ENCODE measurements around the gene OCEL1. TPM values are rescaled to one million over a fixed set of nuclear protein-coding genes. Genes with fewer than 3 reads are reported as not detected.

Gene OCEL1
- total RNA-seq, 1 experiment from 2014 or later: 5.3 TPM

Other genes starting within 250 kb of the OCEL1 start
- 0.08 and 0.34 TPM in 2 replicates for gene CPAMD8, start 199.4 kb upstream of the OCEL1 start, total RNA-seq (2014; rRNA removed; shearing (Covaris generic))
- 22.9 and 23.9 TPM in 2 replicates for gene HAUS8, start 150.8 kb upstream of the OCEL1 start, total RNA-seq (2014; rRNA removed; shearing (Covaris generic))
- 47.7 and 48.4 TPM in 2 replicates for gene MYO9B, start 150.4 kb upstream of the OCEL1 start, total RNA-seq (2014; rRNA removed; shearing (Covaris generic))
- gene USE1, start 10.9 kb upstream of the OCEL1 start, total RNA-seq (2014; rRNA removed; shearing (Covaris generic)): 9.9 and 11.0 TPM in 2 replicates
- gene NR2F6, start 19.7 kb downstream of the OCEL1 start, total RNA-seq (2014; rRNA removed; shearing (Covaris generic)): 41.0 and 42.0 TPM in 2 replicates
- 0.04 TPM in 1 of 2 replicates, not detected in the other for gene USHBP1, start 38.5 kb downstream of the OCEL1 start, total RNA-seq (2014; rRNA removed; shearing (Covaris generic))
- 96.0 and 98.5 TPM in 2 replicates for gene BABAM1, start 41.2 kb downstream of the OCEL1 start, total RNA-seq (2014; rRNA removed; shearing (Covaris generic))
- 0.49 and 0.66 TPM in 2 replicates for gene ANKLE1, start 55.7 kb downstream of the OCEL1 start, total RNA-seq (2014; rRNA removed; shearing (Covaris generic))
- 26.4 and 27.2 TPM in 2 replicates for gene ABHD8, start 77.2 kb downstream of the OCEL1 start, total RNA-seq (2014; rRNA removed; shearing (Covaris generic))
- gene MRPL34, start 79.6 kb downstream of the OCEL1 start, total RNA-seq (2014; rRNA removed; shearing (Covaris generic)): 68.5 and 69.0 TPM in 2 replicates
- gene DDA1, start 83.3 kb downstream of the OCEL1 start, total RNA-seq (2014; rRNA removed; shearing (Covaris generic)): 34.2 and 37.5 TPM in 2 replicates
- 2.7 and 3.0 TPM in 2 replicates for gene ANO8, start 108.6 kb downstream of the OCEL1 start, total RNA-seq (2014; rRNA removed; shearing (Covaris generic))
- gene GTPBP3, start 111.3 kb downstream of the OCEL1 start, total RNA-seq (2014; rRNA removed; shearing (Covaris generic)): 27.6 and 31.2 TPM in 2 replicates
- not detected in 2 replicates for gene PLVAP, start 151.1 kb downstream of the OCEL1 start, total RNA-seq (2014; rRNA removed; shearing (Covaris generic))
- gene CCDC194, start 168.0 kb downstream of the OCEL1 start, total RNA-seq (2014; rRNA removed; shearing (Covaris generic)): not detected in 2 replicates
- 19.9 and 20.6 TPM in 2 replicates for gene BST2, start 179.4 kb downstream of the OCEL1 start, total RNA-seq (2014; rRNA removed; shearing (Covaris generic))
- 34.4 and 41.2 TPM in 2 replicates for gene MVB12A, start 193.8 kb downstream of the OCEL1 start, total RNA-seq (2014; rRNA removed; shearing (Covaris generic))
- 0.10 TPM in 1 of 2 replicates, not detected in the other for gene TMEM221, start 222.4 kb downstream of the OCEL1 start, total RNA-seq (2014; rRNA removed; shearing (Covaris generic))
- gene NXNL1, start 234.7 kb downstream of the OCEL1 start, total RNA-seq (2014; rRNA removed; shearing (Covaris generic)): not detected in 2 replicates
- 5.9 and 7.4 TPM in 2 replicates for gene SLC27A1, start 244.3 kb downstream of the OCEL1 start, total RNA-seq (2014; rRNA removed; shearing (Covaris generic))